OCI-M2 (cell line): ENCODE measurements around the gene SUN3.
"Not testable (repeated sequence)": the region's sequence is repeated elsewhere in the genome, so short reads cannot be mapped to it uniquely, and the experiment has no call there.

Source experiments
- DNase-seq: peaks from one replicate; lab custom pipeline; 2025; ENCODE audit not compliant: unreplicated experiment; lab: John Stamatoyannopoulos, UW

SUN3 gene

DNA sequence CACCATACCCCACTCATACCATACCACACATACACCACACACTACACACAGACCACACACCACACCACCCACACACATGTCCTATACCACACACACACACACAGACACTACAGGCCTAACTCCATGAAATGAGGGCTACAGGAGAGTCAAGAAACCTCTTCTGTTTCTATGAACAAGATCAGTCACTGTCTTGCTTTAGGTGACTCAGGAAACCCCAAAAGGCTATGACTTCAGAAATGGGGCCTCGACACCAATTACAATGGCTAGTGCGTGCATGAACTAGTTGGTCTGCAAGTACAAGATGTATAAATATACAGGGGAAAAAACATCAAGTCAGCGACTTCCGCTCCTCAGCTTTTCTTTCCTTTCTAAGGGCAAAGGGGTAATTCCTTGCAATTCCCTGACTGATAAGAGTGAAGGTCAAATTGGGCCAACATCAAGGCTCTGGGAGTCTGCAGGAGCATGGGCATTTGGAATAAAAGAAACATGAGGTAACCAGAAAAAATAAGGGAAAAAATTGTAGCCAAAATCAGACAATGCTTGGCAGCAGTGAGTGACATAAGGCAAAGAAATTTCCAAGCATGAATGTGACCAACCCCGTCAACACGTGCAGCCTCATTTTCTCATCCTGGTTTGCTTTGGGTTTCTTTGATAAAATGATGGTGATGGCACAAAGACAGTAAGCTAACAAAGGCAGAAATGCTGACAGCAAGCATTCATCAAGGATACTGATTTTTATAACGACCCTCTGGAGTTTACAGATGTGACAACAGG is 82.1 kb downstream of the SUN3 start:
- no peak for DNase-seq

DNA sequence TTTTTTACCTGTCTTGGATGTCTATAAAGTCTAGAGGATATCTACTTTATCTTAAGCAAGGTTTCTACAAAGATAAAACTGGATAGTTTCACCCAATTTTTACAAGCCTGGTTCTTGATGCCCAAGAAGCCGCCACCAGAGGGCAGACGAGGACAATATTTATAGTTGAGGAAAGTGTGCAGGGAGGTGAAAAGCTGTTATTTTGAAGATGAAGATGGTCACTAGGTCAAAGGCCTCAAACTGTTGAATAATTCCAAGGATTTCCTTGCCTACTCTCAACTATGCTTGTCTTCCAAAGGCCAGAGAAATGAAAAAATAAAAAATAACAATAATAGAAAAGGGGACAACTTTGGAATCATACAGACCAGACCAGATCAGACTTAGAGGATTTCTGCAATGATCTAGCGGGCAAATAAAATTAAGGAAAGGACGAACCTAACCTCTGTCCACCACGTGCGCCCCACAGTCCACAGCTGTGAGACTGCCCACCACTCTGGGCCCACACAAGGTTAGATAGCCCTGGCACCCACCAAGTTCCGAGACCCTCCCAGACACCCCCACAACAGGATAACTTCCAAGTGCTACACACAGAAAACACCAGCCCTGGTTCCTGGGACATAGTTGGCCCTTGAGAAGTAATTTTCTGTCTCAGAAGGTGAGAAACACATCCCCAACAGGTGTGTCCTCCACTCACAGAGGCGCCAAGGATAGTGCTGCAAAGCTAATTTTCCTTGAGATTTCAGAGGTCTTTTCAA is 83.5 kb downstream of the SUN3 start:
- DNase-seq, result no peak

DNA sequence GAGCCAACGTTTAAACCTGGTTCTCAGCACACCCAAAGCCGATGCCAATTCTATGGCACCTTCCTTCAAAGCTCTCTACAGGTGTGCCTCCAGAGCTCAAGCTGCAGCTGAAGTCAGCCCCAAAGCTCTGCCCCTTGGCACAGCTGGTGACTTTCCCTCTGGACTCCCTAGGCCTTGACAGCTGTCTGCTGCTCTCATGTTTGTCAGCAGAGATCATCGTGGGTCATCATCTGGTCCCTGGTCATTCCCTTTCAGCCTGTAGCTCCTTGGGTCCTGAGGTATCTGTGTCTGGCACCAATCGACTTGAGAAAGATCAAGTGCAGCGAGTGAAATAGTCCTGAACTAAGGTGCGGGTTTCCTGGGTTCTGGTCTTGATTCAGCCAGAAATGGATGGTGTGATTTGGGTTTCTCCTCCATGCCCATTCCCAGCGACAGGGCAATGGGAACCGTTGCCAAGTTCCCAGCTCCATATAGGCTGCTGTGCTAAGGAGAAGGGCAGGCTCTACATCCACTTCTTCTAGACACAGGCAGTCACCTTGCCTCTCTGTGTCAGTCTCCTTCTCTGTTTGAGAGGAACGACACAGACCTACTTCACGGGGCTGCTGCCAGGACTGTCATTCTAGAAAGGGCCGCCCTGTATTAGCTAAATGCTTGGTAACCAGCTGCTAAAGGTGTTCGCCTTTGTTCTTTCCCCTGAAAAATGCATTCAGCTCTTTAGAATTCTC is 84.2 kb downstream of the SUN3 start:
- DNase-seq, result no peak

- DNase-seq, result no peak
Measured at GRCh38 chr7:47943676-47944474, 85.0 kb downstream of the SUN3 start.

GRCh38 chr7:47942651-47943050 is 86.3 kb downstream of the SUN3 start:
- not testable (repeated sequence) for DNase-seq

- DNase-seq, result no peak
Measured at GRCh38 chr7:47942132-47942531, 86.8 kb downstream of the SUN3 start.

GRCh38 chr7:47941136-47941844 is 87.6 kb downstream of the SUN3 start:
- no peak for DNase-seq

- no peak for DNase-seq
Measured at GRCh38 chr7:47940088-47941013, 88.6 kb downstream of the SUN3 start.

GRCh38 chr7:47939425-47940036 is 89.4 kb downstream of the SUN3 start:
- no peak for DNase-seq

- no peak for DNase-seq
Measured at GRCh38 chr7:47938574-47939165, 90.2 kb downstream of the SUN3 start.

- DNase-seq, result no peak
Measured at GRCh38 chr7:47937711-47938573, 91.0 kb downstream of the SUN3 start.
